Measurements from ENCODE around the gene ACY1.

Gene ACY1

DNA sequence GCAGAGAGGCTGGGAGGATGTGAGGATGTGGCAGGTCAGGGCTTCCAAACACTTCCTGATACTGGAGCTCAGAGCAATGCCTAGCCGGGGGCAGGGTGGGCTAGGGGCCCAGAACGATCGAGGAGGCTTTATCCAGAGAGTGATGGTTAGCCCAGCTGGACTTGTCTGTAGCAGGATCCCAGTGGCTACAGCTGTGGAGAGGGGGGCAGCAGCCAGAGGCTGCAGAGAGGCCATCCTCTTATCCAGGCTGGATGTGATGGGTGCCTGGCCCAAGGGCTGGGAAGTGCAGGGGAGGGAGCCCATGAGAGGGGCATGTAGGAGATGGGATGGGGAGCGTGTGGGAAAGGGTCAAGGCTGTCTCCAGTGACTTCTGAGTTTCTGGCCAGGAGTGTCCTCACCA lies 36.5 kb upstream of the ACY1 start:
- DNase-seq, result no peak

DNA sequence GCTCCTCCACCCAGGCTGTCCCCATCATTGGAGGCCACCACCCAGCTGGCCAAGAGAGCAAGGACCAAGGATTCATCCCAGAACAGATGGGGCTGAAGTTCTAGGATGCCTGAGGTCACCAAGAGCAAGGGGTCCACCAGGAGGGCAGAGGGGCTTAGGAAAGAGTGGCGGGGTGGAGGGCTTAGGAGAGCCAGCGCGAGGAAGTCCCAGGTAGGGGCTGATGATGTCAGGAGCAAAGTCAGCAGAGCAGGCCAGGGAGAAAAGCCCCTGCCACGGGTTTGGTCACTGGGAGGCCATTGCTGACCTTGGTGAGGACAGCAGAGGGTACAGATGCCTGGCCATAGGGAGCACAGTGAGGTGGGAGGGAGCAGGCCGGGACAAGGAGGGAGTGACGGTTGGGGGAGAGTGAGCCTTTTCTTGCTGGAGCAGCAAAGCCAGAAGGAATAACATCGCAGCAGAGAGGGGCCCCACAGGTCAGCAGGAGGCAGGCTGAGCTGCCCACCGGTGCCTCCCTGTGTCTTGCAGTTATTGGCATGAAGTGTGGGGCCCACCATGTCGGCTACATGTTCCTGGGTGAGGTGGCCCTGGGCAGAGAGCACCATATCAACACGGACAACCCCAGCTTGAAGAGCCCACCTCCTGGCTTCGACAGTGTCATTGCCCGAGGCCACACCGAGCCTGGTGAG lies 36.0 kb upstream of the ACY1 start:
- no peak for DNase-seq

DNA sequence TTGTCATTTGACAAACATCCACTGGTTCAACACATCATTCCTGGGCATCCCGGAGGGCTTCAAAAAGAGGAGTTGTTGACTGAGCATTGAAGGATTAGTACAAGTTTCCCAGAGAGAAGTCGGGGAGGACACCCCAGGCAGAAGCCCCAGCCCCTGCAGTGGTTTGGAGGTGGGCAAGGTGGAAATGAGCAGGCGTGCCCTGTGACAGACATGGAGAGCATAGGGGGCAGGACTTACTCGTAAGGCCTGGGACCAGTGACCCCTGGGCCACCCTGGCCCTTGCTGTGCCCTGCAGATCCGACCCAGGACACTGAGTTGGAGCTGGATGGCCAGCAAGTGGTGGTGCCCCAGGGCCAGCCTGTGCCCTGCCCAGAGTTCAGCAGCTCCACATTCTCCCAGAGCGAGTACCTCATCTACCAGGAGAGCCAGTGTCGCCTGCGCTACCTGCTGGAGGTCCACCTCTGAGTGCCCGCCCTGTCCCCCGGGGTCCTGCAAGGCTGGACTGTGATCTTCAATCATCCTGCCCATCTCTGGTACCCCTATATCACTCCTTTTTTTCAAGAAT lies 35.2 kb upstream of the ACY1 start:
- no peak for DNase-seq

DNA sequence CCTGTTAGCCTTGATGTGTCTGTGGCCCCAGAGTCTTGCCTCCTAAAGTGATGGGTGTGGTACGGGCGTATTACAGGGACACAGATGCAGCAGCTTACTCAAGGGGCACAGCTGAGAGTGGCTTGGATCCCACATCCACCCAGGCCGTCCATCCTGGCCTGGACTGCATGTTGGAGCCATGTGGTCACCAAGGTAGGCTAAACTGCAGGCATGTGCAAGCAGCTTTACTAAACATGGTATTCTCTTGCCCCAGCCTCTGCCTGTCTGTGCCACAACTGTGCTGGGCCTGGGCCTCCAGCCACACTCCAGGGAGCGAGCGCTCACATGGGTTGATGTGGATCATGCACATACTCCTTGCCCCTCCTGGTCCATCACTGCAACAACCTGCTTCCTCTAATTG lies 34.2 kb upstream of the ACY1 start:
- DNase-seq, result no peak

DNA sequence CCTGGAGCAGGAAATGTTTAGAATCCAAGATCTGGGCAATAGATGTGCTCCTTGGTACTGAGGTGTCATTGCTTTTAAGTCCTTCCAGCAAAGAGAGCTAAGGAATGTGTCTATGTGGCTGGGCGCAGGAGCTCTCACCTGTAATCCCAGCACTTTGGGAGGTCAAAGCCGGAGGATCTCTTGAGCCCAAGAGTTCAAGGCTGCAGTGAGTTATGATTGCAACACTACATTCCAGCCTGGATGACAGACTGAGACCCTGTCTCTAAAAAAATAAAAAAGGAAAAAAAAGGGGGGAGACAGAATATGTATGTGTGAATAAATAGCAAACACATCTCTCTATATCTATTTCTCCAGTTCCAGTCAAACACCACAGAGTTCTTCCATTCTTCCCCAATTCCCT lies 32.4 kb upstream of the ACY1 start:
- DNase-seq, result no peak

DNA sequence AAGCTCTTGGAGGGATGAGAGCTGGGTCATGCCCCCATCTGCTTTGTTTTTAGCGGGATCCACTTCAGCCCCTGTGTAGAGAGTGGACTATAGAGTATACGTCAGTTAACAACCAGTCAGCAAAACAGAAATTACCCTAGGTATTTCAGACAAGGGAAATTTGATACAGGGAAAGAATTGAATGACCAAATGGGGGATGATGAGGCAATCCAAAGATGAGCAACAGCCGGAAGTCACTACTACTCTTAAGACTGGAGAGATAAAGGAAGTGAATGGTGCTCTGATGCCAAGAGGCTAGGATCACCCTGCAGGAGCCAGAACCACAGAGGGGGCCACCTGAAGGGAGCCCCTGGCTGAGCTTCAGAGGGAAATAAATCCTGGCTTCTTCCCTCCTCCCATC lies 29.9 kb upstream of the ACY1 start:
- DNase-seq, result no peak

DNA sequence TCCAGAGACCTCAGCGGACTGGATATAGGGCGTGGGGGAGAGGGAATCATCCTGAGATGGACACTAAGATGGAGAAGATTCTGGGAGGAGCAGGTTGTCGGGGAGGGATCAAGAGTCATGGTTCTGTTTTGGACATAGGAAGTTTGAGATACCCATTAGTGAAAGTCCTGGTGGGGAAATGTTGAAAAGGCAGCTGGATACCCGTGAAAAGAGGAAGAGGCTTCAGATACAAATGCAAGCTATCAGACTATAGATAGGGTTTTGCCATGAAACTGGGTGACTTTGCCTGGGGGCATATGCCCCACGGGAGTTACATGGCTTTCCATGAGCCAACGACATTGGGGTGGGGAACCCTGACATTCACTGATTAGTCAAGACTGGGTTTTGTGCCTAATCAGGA lies 29.2 kb upstream of the ACY1 start:
- DNase-seq, result no peak

DNA sequence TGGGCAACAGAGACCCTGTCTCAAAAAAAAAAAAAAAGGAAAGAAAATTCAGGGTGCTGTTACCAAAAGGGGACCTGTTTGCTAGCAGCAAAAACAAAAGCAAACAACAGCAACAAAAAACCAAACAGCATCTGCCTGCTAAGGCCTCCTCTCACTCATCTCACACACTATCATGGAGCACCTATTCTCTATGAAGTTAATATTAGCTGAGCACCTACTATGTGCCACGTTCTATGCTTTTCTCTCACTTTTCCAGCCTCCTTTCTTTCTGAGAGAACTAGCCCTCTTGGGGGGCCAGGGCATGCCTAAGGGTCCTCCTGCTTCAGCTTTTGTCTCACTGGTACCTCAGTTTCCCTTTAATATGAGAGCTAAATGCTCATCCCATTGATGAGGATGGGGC lies 28.6 kb upstream of the ACY1 start:
- DNase-seq, result no peak

DNA sequence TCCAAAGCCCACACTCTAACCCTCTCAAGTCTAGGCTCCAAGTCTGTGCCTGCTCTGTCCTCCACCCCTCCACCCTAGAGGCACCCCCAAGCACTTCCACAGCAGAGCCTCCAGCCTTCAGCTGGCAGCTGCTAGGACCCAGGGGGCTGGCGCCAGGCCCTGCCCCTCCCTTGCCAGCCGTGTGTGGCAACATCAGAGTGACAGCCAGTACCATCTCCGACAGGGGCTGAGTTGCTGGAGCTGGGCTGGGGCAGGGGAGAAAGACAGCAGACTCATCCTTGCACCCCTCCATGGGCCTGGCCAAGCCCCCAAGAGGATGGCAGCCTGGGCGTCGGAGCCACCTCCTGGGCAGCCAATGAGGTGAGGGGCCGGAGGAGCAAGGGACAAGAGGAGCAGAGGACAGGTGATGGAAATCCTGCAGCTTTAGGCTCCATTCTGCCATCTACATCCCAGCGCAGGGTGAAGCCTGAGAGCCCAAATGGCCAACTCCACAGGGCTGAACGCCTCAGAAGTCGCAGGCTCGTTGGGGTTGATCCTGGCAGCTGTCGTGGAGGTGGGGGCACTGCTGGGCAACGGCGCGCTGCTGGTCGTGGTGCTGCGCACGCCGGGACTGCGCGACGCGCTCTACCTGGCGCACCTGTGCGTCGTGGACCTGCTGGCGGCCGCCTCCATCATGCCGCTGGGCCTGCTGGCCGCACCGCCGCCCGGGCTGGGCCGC lies 28.0 kb upstream of the ACY1 start, which contains the start of gene GPR62:
TSS of gene GPR62 (plus strand) at position 207 of the 718 bp plus-strand sequence. CDS start at position 479, 272 bp downstream.
- no peak for DNase-seq

DNA sequence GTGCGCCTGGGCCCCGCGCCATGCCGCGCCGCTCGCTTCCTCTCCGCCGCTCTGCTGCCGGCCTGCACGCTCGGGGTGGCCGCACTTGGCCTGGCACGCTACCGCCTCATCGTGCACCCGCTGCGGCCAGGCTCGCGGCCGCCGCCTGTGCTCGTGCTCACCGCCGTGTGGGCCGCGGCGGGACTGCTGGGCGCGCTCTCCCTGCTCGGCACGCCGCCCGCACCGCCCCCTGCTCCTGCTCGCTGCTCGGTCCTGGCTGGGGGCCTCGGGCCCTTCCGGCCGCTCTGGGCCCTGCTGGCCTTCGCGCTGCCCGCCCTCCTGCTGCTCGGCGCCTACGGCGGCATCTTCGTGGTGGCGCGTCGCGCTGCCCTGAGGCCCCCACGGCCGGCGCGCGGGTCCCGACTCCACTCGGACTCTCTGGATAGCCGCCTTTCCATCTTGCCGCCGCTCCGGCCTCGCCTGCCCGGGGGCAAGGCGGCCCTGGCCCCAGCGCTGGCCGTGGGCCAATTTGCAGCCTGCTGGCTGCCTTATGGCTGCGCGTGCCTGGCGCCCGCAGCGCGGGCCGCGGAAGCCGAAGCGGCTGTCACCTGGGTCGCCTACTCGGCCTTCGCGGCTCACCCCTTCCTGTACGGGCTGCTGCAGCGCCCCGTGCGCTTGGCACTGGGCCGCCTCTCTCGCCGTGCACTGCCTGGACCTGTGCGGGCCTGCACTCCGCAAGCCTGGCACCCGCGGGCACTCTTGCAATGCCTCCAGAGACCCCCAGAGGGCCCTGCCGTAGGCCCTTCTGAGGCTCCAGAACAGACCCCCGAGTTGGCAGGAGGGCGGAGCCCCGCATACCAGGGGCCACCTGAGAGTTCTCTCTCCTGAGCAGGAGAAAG lies 27.2 kb upstream of the ACY1 start:
- peak; percentile 74 for DNase-seq

DNA sequence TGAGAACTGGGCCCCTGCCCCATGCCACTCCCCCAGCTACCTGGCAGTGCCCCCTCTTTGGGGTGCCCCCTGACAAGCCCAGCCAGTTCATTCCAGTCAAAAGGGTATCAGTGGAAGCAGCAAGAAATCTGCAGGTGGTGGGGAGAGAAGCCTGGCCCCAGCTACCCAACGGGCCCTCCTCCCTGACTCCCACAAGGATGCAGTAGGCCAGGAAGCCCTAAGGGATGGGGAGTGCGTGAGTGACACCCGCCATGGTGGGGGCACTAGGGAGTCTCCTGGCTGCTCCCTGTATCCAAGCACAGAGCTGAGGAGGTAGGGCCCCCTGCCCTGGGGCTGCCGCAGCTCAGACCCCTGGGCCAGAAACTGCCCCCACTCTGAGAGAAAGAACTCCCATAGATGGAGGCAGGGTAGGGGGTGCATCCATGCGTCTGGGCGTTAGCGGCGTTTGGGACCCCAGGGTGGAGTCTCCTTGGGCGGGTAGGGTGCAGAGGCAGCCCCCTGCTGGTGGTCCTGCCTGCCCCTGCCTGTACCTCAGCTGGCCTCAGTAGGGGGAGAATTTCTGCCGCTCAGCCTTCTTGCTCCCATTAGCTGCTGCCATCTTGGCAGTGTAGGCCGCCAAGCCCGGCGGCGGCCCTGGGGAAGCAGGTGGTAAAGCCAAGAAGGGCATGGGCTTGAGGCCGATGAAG lies 25.7 kb upstream of the ACY1 start:
- DNase-seq, result no peak

DNA sequence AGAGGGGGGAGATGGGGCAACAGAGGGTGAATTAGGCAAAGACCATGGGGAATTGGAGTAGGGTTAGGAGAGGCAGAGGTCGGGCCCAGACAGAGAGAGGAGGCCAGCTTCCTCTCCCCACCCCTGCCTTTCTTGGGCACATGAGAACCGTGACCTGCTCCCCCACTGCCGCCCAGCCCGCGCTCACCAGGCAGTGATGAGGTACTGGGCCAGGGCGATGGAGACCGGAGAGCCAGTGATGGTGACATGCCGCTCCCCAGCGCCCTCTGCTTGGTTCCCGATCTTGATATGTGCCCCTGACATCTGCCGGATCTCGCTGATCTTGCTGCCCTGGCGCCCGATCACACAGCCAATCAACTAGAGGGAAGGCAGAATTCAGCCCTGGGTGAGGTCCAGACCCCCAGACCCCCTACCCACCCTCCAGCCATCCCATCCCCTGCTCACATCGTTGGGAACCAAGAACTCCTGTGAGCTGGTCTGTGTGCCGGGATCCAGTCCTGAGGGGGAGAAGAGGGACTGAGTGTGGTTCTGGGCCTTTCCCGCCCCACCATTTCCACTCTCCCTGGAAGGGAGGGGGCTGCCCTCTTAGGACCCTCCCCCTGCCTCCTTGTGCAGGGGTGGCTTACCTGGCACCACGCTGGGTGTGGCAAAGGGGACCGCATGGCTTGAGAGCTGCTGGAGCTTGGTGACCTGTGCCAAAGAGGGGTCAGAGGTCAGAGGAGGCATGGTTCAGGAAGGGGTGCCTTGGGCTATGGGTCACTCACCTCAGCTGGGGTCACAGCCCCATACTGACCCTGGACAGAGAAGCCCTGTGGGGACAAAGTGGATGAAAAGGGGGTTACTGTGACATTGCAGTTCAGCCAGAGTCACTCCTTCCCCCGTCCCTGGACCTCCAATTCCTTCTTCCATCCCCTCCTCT lies 24.5 kb upstream of the ACY1 start:
- DNase-seq, result no peak

DNA sequence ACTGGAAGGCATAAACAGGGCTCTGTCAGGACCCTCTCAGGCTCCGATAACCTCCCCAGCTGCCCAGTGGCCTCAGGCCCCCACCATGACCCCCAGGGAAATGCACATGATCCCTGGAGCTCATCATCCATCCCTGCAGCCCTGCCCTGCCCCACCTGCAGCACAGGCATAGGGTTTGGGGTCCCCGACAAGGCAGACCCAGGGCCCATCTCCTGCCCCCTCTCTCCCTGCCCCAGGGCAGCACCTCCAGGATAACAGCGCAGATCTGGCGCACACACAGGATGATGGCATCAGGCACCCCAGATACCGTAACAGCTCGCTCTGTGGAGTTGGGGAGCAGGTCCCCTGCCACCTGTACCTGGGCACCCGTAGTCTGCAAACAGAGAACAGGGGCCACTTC lies 23.7 kb upstream of the ACY1 start:
- DNase-seq, result no peak

DNA sequence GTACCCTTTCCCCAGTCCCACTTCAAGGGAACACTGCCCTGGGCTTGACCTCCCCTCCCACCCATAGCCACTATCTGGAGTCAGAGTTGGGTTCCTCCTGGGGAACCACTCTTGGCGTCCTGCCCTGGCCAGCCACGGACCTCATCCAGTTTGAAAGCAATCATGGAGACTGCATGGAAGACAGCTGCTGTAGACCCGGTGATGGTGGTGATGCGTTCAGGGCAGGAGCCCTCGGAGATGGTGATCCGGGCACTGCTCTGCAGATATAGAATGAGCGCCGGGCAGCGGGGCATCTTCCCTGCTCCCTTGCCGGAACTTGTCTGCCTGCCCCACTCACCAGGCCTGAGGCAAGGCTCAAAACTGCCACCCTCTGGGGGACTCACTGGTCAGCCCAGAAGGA lies 22.9 kb upstream of the ACY1 start:
- DNase-seq, result no peak

DNA sequence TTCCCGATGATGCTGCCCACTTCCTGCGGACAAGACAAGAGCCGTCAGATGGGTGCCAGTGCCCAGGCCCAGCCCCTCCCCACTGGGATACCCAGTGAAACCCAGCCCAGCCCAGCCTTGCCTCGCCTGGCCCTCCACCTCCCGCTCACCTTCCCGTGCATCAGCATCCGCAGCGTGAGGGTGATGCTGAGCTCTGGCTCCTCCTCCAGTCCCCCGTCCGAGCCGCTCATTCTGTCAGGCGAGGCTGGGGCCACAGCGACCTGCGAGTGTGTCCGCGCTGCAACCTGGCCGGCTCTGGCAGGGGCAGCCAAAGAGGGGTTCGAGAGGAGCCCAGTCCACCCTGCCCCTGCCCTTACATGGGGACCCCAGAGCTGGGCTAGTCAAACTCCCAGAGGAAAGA lies 22.3 kb upstream of the ACY1 start:
- no peak for DNase-seq

DNA sequence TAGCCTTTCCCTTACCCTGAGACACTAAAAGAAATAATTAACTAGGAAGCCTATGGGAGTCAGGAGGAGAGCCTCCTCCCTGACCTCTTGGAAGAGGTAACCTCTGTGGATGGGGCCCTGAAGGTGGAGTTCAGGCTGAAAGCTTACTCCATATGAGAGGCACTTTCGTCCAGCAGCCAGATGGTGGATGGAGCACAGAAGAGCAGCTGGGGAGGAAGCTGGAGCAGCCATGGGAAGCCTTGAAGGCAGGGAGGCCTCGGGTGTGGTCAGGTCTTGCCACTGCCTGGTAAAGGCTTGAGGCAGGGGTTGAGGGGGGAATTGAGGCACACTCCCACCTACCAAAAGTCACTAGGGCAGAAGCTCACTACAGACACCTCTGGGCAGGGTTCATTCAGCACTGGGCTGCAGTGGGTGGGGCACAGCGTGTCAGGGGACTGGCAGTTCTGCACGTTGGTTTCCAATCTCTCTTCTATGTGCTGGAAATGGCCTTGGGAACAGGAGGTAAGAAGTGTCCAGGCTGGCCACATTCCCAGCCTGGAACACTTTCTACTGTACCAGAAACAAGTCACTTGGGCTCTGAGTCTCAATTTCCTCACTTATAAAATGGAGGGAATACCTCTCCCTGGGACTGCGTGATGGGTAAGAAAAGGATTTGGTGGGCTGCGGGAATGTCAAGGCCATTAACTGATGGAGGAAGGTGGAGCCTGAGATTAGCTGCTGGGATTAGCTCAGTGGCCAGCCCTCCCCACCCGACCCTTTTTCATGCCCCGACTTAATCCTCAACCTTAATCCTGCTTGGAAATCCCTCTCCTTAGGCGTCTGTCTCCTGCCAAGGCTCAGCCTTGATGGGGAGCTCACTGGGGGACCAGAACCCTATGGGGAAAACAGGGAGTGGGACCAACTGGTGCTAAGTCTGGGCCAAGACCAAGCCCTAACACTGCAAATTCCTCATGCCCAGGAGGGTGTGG lies 21.4 kb upstream of the ACY1 start:
- DNase-seq, result no peak

DNA sequence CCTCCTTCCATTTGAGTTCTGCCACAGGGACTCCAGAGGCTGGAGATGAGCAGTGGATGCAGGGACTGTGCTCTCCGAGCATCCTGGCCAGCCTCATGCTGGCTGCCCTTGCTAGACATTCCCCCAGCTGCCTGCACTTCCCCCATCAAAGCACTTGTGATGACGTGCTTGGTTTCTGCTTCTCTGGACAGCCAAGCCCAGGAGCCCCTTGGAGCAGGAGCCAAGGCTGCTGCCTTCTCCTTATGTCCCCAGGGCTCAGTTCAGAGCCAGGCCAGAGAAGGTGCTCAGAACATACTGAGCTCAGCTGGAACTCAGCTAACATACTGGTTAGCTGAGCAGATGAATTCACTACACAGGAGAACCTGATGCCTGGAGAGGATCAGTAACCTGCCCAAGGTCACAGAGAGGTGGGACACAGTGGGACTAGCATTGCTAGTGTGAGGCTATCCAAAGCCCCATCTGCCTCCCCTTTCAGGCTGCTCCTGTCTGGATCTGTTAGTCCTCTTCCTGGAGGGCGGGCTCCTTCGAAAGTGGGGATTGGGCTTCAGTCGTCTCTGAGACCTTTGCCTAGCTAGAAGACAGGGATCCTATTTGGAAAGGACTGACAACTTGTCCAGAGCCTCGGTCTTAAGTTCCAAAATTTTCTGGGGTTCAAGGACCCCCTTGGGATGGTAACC lies 20.3 kb upstream of the ACY1 start:
- no peak for DNase-seq

DNA sequence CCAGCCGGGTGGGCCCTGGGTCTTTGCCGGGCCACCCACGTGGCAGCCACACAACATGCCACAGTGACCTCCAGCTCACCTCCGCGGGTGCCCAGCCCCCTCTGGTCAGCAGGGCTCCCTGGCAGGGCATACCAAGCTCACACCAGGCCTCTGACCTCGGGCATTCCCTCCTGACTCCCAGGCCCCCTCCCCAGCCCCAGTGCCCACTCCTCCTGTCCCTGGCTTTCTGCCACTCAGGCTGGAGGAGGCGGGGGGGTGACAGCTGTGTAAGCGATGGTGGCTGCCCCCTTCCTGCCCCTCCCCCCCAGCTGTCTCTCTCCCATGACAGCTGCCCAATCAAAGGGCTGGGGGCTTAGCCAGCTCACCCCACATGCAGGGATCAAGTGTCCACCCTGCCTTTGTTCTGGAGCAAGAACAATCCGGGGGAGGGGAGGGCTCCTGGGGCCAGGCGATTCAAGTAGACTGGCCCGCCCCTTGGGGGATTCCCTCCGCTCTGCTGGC lies 19.3 kb upstream of the ACY1 start:
- DNase-seq, result no peak

DNA sequence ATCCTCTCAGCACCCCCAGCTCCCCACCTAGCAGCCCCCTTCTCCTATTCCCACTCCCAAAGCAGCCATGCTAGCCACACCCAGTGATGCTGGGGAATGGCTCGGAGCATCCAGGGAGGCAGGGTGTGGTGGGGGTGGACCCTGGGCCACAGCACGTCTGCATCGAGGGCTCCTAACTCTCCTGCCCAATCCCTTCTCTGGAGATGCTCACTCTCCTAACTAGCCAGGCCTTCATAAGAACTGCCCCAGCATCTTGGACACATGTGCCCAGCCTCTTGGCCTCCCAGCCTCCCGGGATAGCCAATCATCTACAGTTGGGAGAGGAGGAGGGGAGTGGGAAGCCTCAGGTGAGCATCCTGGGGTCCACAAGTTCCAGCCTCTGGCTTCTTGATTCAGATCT lies 18.8 kb upstream of the ACY1 start:
- no peak for DNase-seq

DNA sequence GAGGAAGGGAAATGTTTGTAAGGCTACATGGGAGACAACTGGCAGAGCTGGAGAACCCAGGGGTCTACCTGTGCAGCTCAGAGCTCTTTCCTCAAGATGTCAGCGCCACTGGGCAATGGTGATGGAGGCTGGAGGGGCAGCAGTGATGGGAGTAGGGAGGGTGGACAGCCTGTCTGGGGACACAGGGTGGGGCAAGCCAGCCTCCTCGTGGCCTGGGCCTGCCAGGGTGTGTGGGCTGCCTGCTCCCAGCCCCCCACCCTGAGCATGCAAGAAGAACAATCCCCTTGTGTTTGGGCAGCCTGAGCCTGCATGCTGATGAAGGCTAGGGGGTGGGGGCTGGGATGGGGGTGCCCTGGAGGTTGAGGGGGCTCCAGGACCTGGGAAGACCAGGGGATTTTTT lies 17.3 kb upstream of the ACY1 start:
- DNase-seq, result no peak
